GM18907 (cell line): Measurements from ENCODE around the gene NET1.

ENCODE experiments used
- ATAC-seq: cut with Tn5 transposase; IDR thresholded peaks from one replicate; pipeline ENCODE4 v1.9.1; 2021; ENCODE audit warnings: mild to moderate bottlenecking, moderate library complexity; ENCODE audit not compliant: unreplicated experiment

NET1 gene

DNA sequence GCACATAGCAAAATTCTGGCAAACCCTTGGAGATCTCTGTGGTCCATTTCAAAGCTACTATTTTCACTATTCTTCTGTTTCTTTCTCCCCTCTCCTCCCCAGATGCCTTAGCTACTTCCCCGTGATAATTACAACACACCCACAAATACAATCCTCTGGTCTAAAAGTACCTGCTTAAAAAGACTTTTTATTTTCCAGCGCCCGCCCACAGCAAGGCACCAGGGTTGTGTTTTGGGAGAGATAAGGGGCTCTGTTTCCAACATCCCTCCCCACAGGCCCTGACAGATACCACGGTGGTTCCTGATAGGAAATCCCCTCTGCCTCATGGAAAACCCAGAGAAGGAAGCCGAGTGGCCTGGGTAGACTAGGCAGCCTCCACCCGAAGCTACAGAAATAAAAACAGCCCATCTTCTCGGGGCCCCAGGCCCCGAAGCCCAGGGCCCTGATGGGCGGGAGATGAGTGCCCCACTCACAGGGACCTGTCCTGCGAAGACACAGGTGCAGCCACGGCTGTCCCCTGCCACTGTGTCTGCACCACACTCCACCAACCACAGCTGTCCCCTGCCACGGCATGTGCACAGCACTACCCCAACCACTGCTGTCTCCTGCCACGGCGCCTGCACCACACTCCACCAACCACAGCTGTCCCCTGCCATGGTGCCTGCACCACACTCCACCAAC is 67.3 kb downstream of the NET1 start:
- no peak for ATAC-seq

DNA sequence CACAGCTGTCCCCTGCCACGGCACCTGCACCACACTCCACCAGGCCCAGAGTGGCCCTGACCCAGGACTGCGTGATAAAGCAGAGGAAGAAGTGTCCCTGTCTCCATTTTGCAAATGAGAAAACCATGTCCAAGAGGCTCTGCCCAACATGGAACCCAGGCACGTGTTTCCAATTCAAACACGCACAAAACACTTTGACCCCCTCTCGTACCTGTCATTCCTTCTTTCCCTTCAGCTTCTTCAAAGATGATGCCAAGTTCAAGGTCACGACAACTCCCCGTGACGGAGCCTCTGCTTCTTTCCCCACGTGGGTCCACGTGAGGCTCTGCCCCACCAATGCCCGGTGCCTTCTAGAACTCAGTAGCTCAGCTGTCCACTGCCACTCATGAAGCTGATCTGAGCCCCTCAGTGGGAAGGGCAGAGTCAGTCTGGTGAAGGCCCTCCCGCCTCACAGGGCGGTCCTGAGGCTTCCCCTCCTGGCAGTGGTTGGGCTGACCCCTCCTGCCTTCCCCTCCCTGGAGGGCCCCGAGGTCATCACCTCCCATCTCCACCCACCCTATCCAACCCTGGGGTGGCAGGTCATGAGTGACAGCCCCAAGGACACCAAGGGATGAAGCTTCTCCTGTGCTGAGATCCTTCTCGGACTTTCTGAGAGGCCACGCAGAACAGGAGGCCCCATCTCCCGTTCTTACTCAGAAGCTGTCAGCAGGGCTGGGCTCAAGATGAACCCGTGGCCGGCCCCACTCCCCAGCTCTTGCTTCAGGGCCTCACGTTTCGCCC is 68.0 kb downstream of the NET1 start:
- ATAC-seq = no peak

DNA sequence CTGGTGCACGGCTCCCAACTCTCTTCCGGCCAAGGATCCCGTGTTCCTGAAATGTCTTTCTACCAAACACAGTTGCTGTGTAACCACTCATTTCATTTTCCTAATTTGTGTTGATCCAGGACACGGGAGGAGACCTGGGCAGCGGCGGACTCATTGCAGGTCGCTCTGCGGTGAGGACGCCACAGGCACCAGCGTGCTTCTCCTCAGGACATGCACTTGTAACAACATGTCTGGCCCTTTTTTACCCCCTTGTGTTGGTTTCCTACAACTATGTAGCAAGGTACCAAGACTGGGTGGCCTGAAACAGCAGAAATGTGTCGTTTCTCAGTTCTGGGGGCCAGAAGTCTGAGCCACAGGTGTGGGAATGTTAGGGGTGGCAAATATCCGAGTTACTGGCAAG is 68.8 kb downstream of the NET1 start:
- ATAC-seq = no peak

DNA sequence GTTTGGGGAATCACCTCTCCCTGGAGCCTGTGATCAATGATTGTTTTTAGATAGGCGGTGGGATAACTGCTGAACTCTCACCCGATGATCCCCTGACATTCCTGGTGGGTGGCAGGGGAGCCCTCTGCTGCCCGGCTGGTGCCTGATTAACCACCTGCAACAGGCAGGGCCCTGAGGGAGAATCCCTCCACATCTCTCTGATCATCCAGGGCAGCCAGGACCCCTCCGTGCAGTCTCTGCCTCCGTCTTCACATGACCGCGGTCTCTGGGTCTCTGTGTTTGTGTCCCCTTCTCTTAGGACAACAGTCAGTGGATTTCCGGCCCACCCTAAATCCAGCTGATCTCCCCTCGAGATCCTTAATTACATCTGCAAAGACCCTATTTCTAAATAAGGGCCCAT is 69.7 kb downstream of the NET1 start:
- ATAC-seq = no peak

DNA sequence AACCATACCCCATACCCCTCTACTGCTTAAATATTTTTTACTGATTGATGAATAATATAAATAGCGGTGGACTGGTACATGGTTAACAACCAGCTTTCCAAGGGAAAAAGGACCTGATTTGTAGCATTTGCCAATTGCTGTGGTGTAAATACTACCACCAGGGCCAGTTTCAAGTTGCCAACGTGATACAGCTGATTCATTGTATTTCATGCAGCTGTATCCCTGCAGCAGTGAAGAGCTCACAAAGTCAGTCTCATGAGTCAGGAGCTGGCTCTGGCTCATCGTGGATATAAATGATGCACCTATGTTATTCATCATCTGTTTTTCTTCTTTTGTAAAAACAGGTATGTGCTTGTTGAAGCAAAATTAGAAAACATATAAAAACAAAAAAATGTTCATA is 71.8 kb downstream of the NET1 start:
- no peak for ATAC-seq

DNA sequence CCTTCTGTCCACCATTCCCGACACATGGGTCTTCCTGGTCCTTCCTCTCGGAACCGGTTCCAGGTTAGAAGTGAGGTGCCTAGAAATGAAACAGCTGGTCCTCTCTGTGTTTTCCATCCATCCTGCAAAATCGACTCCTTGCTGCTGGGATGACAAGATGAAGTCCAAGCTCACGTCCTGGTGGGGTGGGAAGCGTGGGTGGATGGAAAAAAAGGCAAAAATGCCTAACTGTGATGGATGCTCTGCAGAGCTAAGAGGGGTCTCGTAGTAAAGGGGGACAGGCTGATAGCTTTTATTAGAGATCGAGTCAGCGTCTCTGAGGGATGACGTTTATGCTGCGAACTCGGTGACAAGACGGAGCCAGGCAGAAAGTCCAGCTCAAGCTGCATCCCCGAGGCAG is 72.9 kb downstream of the NET1 start:
- no peak for ATAC-seq

DNA sequence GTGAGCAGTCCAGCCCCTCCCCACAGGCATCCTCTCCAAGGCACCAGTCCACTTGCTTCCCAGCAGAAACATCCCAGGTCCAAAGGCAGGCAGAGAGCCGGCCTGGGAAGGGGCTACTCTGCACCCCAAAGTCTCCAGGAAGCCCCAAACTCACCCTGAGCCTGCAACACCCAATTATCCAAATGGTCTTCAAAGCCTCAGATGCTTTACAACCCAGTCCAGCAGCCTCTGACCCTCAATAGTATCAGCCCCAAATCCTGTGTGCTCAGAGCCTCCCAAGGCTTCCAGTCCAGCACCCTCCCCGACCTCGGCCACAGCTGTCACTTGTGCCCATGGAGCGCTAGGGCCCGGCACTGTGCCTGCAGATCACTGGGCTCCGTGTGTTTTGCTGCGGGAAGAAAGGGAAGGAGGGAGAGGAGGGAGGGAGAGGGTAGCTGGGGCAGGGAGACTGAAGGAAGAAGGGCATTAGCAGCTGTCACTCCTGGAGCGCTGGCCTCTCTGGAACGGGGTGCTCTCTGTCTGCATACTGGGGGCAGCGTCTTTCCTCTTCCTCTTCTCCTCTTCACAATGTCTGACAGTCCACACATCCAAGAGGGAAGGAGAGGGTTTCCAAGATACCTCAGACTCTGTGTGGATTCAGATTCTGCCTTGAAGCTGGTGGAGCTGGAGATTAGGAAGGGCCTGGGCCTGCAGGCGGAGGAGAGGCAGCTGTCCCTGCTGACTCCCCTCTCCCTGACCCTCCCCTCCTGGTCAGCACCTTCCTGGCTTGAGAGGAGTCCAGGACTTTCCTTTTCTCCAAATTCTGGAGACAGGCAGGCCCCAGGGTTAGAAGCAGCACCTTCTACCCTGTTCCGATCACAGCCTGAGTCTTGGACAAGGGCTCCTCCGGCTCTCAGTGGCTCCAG is 73.8 kb downstream of the NET1 start:
- ATAC-seq = no peak

DNA sequence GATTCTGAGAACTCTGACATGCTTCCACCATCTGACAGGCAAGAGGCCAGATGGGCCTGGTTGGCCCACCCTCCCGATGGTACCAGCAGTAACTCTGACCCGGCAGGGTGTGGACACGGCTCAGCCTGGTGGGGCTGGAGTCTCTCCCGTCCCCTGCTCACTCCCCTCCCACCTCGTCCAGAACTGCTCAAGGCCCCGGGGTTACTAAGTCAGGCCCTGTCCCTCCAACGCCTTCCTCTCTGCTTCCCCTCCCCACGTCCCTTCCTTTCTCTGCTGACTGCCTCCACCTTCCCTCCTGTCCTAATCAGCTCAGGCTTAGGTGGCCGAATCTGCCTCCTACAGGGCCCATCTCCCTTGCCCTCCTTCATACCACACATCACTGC is 74.5 kb downstream of the NET1 start:
- ATAC-seq = no peak

DNA sequence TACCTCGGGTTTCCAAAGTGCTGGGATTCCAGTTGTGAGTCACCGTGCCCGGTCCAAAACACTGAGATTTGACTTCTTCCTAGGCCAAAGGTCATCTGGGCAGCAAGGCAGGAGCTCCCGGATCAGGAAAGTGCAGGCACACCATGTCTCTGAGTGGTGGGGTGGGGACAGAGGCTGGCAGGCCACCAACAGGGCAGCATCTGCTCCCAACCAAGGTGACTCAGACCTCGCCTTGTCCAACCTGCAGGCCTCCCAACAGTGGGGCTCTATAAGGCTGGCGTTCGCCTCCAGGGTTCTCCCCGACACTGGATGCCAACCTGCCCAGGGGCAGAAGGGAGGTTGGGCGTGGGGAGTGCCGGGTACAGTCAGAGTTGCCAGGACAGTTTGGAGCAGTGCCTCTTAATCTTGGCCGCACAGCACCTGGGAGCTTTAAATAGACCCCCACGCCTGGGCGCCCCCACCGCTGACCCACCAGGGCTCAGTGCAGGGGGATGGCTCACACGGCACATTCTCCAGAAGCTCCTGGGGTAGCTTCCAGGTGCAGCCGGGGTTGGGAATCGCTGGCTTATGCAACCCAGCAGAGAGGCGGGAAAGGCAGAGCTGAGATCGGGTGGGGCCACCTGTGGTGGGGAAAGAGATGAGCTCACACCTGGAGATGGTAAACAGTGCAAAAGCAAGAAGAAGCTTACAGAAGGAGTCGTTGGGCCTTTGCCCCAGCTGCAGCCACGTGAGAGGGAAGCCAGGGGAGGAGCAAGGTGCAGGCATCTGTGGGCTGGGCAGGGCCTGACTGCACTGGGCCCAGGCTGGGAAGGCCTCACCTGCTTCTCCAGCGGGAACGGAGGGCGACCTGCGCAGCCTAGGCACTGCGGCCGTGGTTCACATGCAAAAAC is 76.2 kb downstream of the NET1 start:
- no peak for ATAC-seq

DNA sequence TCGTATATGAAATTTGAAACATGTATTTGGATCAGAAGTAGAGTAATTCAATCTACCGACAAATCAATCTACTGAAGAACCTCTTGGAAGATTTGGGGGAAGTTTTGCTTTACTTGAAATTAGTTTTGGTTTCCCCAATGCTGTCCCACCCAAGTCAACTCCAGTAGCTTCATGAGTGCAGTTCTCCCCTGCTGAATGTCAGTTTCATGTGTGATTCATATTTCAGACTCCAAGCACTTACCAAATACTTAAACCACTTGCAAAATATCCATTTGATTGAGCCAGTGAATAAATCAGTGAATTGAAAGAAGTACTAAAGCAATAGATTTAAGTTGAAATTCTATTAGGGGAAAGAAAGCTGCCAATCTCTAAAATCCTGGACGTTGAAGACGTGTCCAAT is 77.7 kb downstream of the NET1 start:
- ATAC-seq = no peak

DNA sequence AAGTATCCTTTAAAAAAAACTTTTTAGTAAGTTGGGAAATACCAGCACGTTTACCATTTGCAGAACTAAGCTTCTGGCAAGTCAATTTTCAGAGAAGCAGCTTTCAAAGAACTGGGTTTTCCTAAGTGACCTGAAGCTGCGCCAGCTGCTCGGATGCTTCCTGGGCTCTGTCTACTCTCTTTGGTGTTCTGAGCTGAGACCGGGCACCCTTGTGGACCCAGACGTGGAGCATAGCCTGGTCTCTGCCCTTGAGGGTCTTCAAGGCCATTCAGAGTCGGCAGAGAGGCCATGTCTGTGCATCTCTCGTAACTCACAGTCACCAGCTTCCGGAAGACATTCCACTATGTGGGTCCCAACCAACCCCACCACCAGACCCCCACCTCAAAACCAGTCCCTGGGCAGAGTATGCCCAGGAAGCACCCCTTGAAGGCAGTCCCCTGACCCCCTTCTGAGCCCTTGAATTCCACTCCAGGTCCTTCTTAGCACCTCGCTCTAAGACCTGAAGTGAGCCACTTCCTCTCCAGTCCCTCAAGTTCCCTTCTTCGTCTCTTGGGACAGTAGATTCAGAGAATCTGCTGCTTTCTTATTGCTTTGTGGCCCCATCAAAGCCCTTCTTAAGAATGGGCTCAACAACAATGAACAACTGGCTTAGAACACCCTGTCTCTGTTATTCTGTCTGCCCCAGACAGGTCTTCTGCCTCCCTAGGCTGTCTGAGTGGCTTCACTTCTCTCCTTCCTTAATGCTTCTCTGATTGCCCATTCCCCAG is 78.5 kb downstream of the NET1 start:
- no peak for ATAC-seq

DNA sequence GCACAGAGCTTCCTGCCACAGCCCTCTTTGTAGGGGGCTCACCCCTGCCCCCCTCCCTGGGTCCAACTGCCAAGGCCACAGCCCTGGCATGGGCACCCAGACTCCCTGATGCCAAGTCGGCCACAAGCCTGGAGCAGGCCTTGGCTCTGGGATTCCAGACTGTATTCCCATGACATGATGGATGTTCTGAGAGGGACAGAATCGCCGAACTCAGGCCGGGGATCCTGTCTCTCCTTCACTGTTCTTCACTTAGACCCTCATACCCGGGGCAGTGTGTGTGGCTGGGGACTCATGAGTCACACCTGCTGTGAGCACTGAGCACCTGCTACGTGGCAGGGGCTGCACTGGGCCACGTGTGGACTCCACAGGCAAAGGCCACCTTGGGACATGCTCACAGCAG is 79.1 kb downstream of the NET1 start:
- no peak for ATAC-seq

DNA sequence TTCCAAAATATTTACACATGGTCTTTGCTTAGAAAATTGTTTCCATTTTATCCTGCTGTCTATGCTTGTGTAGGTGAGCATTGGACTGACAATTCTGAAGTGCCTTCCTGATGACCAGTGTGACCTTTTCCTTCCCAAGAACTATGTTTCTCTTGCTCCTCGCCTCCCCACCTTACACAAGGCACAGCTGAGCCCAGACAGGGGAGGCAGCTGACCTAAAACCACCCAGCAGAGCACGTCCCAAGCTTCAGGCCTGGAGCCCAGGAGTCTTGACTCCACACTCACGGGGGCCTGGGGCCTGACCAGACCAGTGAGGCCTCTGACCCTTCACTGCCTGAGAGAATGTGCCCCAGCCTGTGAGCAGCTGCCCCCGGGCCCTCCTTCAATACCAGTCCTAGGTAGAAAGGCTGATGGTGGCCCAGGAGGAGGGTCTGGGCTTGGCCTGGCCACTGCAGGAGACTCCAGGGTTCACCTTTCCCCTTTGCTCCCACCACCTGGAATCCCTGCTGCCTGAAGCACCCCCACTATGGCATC is 80.0 kb downstream of the NET1 start:
- no peak for ATAC-seq

DNA sequence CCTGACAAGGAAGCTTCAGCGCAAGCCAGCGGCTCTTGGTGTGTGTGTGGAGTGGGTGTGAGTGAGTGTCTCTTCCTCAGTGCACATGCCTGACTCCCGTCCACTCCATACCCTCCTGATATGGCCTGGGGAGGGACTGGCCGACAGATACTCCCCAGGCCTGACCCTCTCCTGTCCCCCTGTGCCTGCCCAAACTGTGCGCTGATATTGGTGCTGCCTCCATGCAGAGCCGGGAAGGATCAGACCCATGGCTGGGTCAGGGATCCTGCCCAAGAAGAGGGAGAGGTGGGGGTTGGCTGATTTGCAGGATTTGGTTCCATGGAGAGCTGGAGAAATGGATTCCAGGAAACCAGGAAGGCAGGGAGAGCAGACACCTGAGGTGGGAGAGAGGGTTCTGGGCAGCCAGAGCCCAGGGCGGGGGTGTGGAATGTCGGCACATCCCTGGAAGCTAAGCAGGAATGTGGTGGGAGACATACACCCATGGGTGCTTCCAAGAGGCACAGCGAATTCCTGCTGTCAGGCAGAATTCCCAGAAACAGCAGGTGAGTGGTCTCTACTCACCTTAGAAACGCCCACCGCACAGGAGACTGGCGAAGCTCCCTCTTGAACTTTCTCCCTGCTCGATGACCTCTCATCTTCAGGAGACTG is 80.7 kb downstream of the NET1 start:
- ATAC-seq = no peak

DNA sequence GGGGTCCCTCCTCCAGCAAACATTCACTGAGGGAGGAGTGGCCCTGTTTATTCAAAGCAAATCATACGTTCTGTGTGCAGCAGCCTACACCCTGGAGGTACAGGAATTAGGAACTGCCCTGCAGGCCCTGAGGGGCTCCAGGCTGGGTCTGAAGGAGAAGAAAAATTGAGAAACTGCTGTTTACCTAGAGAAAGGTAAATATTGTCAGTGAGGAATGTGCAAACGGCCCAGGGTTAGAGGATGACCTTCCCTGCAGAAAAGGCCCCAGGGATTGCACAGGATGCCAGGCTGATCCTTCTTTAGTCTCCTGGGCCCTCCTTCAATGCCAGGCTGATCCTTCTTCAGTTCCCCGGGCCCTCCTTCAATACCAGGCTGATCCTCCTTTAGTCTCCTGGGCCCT is 81.3 kb downstream of the NET1 start:
- no peak for ATAC-seq

DNA sequence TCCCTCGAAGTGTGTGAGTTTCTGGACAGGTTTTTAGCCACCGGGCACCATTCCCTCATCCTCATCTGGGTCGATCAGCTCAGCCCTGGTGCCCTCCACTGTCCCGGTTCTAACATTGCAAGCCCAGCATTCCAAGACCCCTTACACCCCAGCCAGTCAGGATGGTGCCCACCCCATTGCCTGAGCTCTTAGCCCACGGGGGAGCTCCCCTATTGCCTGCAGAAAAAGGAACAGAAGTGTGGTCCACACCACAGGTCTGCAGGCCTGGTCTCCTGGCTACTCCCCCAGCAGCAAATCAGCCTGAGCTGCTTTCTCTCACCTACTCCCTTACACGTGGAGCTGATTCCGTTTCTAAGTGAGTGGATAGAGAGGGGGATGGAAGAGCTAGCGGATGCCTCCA is 82.3 kb downstream of the NET1 start:
- no peak for ATAC-seq

DNA sequence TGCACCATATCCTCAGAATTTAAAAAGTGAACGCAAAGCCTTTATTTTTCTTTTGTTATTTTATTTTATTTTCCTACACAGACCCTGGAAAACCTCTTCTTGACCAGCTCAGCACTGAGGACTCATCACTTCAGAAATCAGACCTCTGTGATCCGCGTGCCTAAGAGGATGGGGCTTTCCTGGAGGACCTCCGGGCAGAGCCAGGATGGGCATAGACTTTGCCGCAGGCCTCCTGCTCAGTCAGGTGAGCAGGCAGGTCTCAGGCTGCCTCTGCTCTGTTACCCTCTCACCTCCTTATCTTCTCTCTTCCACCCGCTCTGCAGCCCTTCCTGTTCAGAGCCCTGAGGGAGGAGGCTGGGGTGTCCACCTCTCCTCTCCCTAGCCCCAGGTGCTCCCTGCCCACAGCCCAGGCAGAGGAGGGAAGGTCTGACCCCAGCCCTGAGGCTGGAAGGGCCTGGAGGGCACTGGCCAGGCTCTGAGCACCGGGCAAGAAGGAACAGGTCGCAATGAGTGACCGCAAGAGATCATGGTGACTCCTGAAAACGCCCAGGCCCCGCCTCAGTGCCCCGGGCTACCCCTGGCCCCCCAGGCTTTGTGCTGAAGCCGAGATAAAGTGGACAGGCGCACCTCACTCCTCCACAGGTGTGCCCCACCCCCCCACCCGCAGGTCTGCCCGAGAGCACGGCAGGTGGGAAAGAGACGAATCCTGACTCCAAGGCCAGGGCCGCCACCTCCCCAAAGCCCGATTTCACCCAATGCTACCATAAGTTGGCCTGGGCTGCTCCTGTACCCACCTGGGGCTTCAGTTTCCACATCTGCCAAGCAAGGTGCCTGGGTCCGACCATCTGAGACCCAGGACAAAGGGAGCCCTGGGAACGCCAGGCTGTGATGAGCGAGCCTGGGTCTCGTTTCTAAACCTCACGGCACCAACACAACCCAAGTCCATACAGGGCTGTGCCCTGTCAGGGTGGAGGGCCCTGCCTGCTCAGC is 84.2 kb downstream of the NET1 start:
- no peak for ATAC-seq

DNA sequence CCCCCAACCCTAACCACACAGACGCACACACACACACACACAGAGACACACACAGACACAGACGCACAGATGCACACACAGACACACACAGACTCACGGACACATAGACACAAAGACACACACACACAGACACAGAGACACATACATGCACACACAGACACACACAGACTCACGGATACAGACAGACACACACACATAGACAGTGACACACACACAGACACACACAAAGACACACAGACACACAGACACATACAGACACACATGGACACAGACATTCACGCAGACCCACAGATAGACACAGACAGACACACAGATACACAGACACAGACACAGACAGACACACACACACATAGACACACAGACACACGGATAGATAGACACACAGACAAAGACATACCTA is 84.9 kb downstream of the NET1 start:
- no peak for ATAC-seq
